ENCODE results near the gene SMIM38. TPM values are rescaled to one million over a fixed set of nuclear protein-coding genes. Genes with fewer than 3 reads are reported as not detected.

SMIM38 gene
- total RNA-seq, 1 experiment from 2014 or later, result not detected

- no peaks in the 10 kb centered on the region for H3K27me3 ChIP-seq
- H3K36me3 ChIP-seq, result no peaks in the 10 kb centered on the region
Measured at GRCh38 chr11:69162505-69162904, 6.8 kb downstream of the SMIM38 start.

GRCh38 chr11:69163842-69164241, 8.1 kb downstream of the SMIM38 start:
- DNase-seq, result no peak
- Histone ChIP-seq H3K36me3 (no peaks in the 10 kb centered on the region), H3K4me3 (no peak overlapping the region), H3K9me3 (no peaks in the 10 kb centered on the region; the same call in none of the 2 replicates), H3K27me3 (no peaks in the 10 kb centered on the region)

More at GRCh38 chr11:69162505-69162904, 6.8 kb downstream of the SMIM38 start:
- Histone ChIP-seq H3K9me3 (no peaks in the 10 kb centered on the region; the same call in none of the 2 replicates), H3K4me3 (no peak overlapping the region)
- no peak for DNase-seq

GRCh38 chr11:69164824-69165223, 9.1 kb downstream of the SMIM38 start:
- no peak for DNase-seq
- H3K36me3 ChIP-seq, result no peaks in the 10 kb centered on the region
- H3K9me3 ChIP-seq, result no peaks in the 10 kb centered on the region; the same call in none of the 2 replicates
- no peaks in the 10 kb centered on the region for H3K27me3 ChIP-seq
- H3K4me3 ChIP-seq, result no peak overlapping the region

- no peak for DNase-seq
- H3K27me3 ChIP-seq, result no peaks in the 10 kb centered on the region
- H3K36me3 ChIP-seq, result no peaks in the 10 kb centered on the region
Measured at GRCh38 chr11:69165775-69166174, 10.0 kb downstream of the SMIM38 start.

GRCh38 chr11:69166218-69167115, 10.7 kb downstream of the SMIM38 start:
- Histone ChIP-seq H3K4me3 (no peak overlapping the region), H3K9me3 (no peaks in the 10 kb centered on the region; the same call in none of the 2 replicates), H3K36me3 (no peaks in the 10 kb centered on the region), H3K27me3 (no peaks in the 10 kb centered on the region)
- peak; percentile 74 for DNase-seq

More at GRCh38 chr11:69165775-69166174, 10.0 kb downstream of the SMIM38 start:
- Histone ChIP-seq H3K4me3 (no peak overlapping the region), H3K9me3 (no peaks in the 10 kb centered on the region; the same call in none of the 2 replicates)

- Histone ChIP-seq H3K36me3 (no peaks in the 10 kb centered on the region), H3K27me3 (no peaks in the 10 kb centered on the region), H3K9me3 (no peaks in the 10 kb centered on the region; the same call in none of the 2 replicates), H3K4me3 (no peak overlapping the region)
- DNase-seq, result peak; percentile 16
Measured at GRCh38 chr11:69167130-69167915, 11.6 kb downstream of the SMIM38 start.

GRCh38 chr11:69167916-69168691, 12.4 kb downstream of the SMIM38 start:
- no peak for DNase-seq
- Histone ChIP-seq H3K36me3 (no peaks in the 10 kb centered on the region), H3K4me3 (no peak overlapping the region), H3K9me3 (no peaks in the 10 kb centered on the region; the same call in none of the 2 replicates), H3K27me3 (no peaks in the 10 kb centered on the region)

- DNase-seq, result no peak
- no peaks in the 10 kb centered on the region for H3K9me3 ChIP-seq
- H3K27me3 ChIP-seq, result no peaks in the 10 kb centered on the region
- no peaks in the 10 kb centered on the region for H3K36me3 ChIP-seq
- no peak overlapping the region for H3K4me3 ChIP-seq
Measured at GRCh38 chr11:69169479-69169878, 13.7 kb downstream of the SMIM38 start.

GRCh38 chr11:69170704-69171103, 15.0 kb downstream of the SMIM38 start:
- no peak for DNase-seq
- no peaks in the 10 kb centered on the region for H3K27me3 ChIP-seq
- no peaks in the 10 kb centered on the region for H3K9me3 ChIP-seq
- H3K36me3 ChIP-seq, result no peaks in the 10 kb centered on the region
- no peak overlapping the region for H3K4me3 ChIP-seq

GRCh38 chr11:69171476-69172240, 15.9 kb downstream of the SMIM38 start:
- no peak overlapping the region for H3K4me3 ChIP-seq
- no peaks in the 10 kb centered on the region for H3K9me3 ChIP-seq
- DNase-seq, result no peak
- H3K36me3 ChIP-seq, result no peaks in the 10 kb centered on the region
- H3K27me3 ChIP-seq, result no peaks in the 10 kb centered on the region

- H3K4me3 ChIP-seq, result no peak overlapping the region
- DNase-seq, result no peak
- H3K9me3 ChIP-seq, result no peaks in the 10 kb centered on the region
- H3K36me3 ChIP-seq, result no peaks in the 10 kb centered on the region
- no peaks in the 10 kb centered on the region for H3K27me3 ChIP-seq
Measured at GRCh38 chr11:69172674-69173073, 16.9 kb downstream of the SMIM38 start.

GRCh38 chr11:69173331-69173730, 17.6 kb downstream of the SMIM38 start:
- no peak overlapping the region for H3K4me3 ChIP-seq
- no peaks in the 10 kb centered on the region for H3K27me3 ChIP-seq
- no peaks in the 10 kb centered on the region for H3K36me3 ChIP-seq
- no peak for DNase-seq
- H3K9me3 ChIP-seq, result no peaks in the 10 kb centered on the region

GRCh38 chr11:69173925-69174581, 18.3 kb downstream of the SMIM38 start:
- H3K36me3 ChIP-seq, result no peaks in the 10 kb centered on the region
- H3K27me3 ChIP-seq, result no peaks in the 10 kb centered on the region
- no peak for DNase-seq

GRCh38 chr11:69174841-69175240, 19.1 kb downstream of the SMIM38 start:
- Histone ChIP-seq H3K9me3 (no peaks in the 10 kb centered on the region), H3K4me3 (no peak overlapping the region), H3K36me3 (no peaks in the 10 kb centered on the region), H3K27me3 (no peaks in the 10 kb centered on the region)
- no peak for DNase-seq

More at GRCh38 chr11:69173925-69174581, 18.3 kb downstream of the SMIM38 start:
- Histone ChIP-seq H3K9me3 (no peaks in the 10 kb centered on the region), H3K4me3 (no peak overlapping the region)

GRCh38 chr11:69178819-69179482, 23.2 kb downstream of the SMIM38 start:
- no peak overlapping the region for H3K4me3 ChIP-seq
- no peaks in the 10 kb centered on the region for H3K9me3 ChIP-seq
- H3K27me3 ChIP-seq, result no peaks in the 10 kb centered on the region
- DNase-seq, result no peak
- H3K36me3 ChIP-seq, result no peaks in the 10 kb centered on the region
